ENCODE measurements around the gene RSPH3. TPM values are rescaled to one million over a fixed set of nuclear protein-coding genes. Genes with fewer than 3 reads are reported as not detected.

Gene RSPH3
- total RNA-seq, 4 donors from 2014 or later = 1.9 to 4.4 (median 2.3) TPM

- TF ChIP-seq CTCF (IDR thresholded peaks at IDR 0.05 in 4 of 5, conservative IDR thresholded peaks at IDR 0.05 in 1 of 5) (no peak), POLR2A (IDR thresholded peaks at IDR 0.05) (no peak)
- no peak for DNase-seq
- intact Hi-C loops (cut with DNase I; ENCODE audit: low total_unique reads) = no loop called here
- H3K36me3 ChIP-seq = no peaks in the 10 kb centered on the region
- no peak overlapping the region for H3K4me3 ChIP-seq
- in situ Hi-C loops (cut with MboI; ENCODE audit: low sequenced_read_pairs in 4 of 4) = no loop called here
- ATAC-seq = no peak
- H3K27ac ChIP-seq = no peak overlapping the region
- no peaks in the 10 kb centered on the region for H3K27me3 ChIP-seq
- H3K4me1 ChIP-seq = no peaks in the 10 kb centered on the region
- H3K9me3 ChIP-seq = no peaks in the 10 kb centered on the region
These were observed 66.9 kb downstream of the RSPH3 start for GRCh38 chr6:158933079-158933595.

DNA sequence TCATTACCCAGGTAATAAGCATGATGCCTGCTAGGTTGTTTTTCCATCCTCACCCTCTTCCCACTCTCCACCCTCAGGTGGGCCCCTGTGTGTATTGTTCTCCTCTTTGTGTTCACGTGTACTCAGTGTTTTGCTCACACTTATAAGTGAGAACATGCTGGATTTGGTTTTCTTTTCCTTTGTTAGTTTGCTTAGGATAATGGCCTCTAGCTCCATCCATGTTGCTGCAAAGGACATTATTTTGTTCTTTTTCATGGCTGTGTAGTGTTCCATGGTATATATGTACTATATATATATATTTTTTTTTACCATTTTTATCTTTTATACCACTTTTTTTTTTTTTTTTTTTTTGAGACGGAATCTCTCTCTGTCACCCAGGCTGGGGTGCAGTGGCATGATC is 71.9 kb downstream of the RSPH3 start:
- no peaks in the 10 kb centered on the region for H3K27me3 ChIP-seq
- intact Hi-C loops (cut with DNase I; ENCODE audit: low total_unique reads) (no loop called here), in situ Hi-C loops (cut with MboI; ENCODE audit: low sequenced_read_pairs in 4 of 4) (no loop called here)
- no peak for ATAC-seq
- no peaks in the 10 kb centered on the region for H3K36me3 ChIP-seq
- H3K4me1 ChIP-seq = no peaks in the 10 kb centered on the region
- no peak for DNase-seq
- H3K9me3 ChIP-seq = no peaks in the 10 kb centered on the region
- no peak for TF ChIP-seq POLR2A (IDR thresholded peaks at IDR 0.05)
- TF ChIP-seq CTCF (IDR thresholded peaks at IDR 0.05 in 4 of 5, conservative IDR thresholded peaks at IDR 0.05 in 1 of 5) = no peak
- H3K27ac ChIP-seq = no peak overlapping the region
- H3K4me3 ChIP-seq = no peak overlapping the region

DNA sequence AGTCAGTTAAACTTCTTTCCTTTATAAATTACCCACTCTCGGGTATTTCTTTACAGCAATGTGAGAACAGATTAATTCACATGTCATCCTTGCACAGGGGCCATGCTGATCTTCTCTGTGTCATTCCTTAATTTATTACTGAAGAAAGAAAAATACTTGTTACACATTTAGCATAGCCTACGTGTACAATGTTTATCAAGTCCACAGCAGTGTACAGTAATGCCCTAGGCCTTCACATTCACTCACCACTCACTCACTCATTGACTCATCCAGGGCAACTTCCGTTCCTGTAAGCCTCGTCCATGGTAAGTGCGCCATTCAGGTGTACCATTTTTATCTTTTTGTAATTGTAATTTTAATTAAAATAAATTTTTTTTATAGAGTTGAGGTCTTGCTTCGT is 73.6 kb downstream of the RSPH3 start:
- Histone ChIP-seq H3K36me3 (no peaks in the 10 kb centered on the region), H3K9me3 (no peaks in the 10 kb centered on the region), H3K27me3 (no peaks in the 10 kb centered on the region), H3K4me3 (no peak overlapping the region), H3K4me1 (no peaks in the 10 kb centered on the region), H3K27ac (no peak overlapping the region)
- TF ChIP-seq POLR2A (IDR thresholded peaks at IDR 0.05) (no peak), CTCF (IDR thresholded peaks at IDR 0.05 in 4 of 5, conservative IDR thresholded peaks at IDR 0.05 in 1 of 5) (no peak)
- intact Hi-C loops (cut with DNase I; ENCODE audit: low total_unique reads) = no loop called here
- no peak for DNase-seq
- ATAC-seq = no peak
- in situ Hi-C loops (cut with MboI; ENCODE audit: low sequenced_read_pairs in 4 of 4) = no loop called here

GRCh38 chr6:158924499-158925455 is 75.2 kb downstream of the RSPH3 start:
- H3K4me3 ChIP-seq = no peak overlapping the region
- DNase-seq (no peak), ATAC-seq (no peak)
- H3K27ac ChIP-seq = no peak overlapping the region
- in situ Hi-C loops (cut with MboI; ENCODE audit: low sequenced_read_pairs in 4 of 4) = no loop called here
- no peak for TF ChIP-seq POLR2A (IDR thresholded peaks at IDR 0.05)
- no peak for TF ChIP-seq CTCF (IDR thresholded peaks at IDR 0.05 in 4 of 5, conservative IDR thresholded peaks at IDR 0.05 in 1 of 5)
- intact Hi-C loops (cut with DNase I; ENCODE audit: low total_unique reads) = no loop called here
- no peaks in the 10 kb centered on the region for H3K36me3 ChIP-seq
- H3K27me3 ChIP-seq = no peaks in the 10 kb centered on the region
- H3K9me3 ChIP-seq = no peaks in the 10 kb centered on the region
- H3K4me1 ChIP-seq = no peaks in the 10 kb centered on the region

Measured in gastrocnemius medialis (tissue), 4 donors.